C1 segment of cervical spinal cord (tissue), 14 donors: ENCODE results near the gene SORCS1.
"Not testable (repeated sequence)": the region's sequence is repeated elsewhere in the genome, so short reads cannot be mapped to it uniquely, and the experiment has no call there.

Source experiments
- DNase-seq, 14 donors: peaks; one replicate each; lab custom pipeline; 2025; lab: John Stamatoyannopoulos, UW

SORCS1 gene

GRCh38 chr10:107051769-107052168 is 112.7 kb downstream of the SORCS1 start:
- DNase-seq = no peak

- no peak for DNase-seq
These were observed 121.0 kb downstream of the SORCS1 start for GRCh38 chr10:107043461-107043860.

GRCh38 chr10:107037192-107038122 is 127.0 kb downstream of the SORCS1 start:
- no peak for DNase-seq

GRCh38 chr10:107033799-107034422 is 130.6 kb downstream of the SORCS1 start:
- DNase-seq = no peak

- DNase-seq = no peak
These were observed 131.7 kb downstream of the SORCS1 start for GRCh38 chr10:107032700-107033401.

- DNase-seq = no peak
These were observed 132.4 kb downstream of the SORCS1 start for GRCh38 chr10:107031931-107032699.

GRCh38 chr10:107028236-107028635 is 136.3 kb downstream of the SORCS1 start:
- DNase-seq = no peak

- DNase-seq = no peak
These were observed 138.8 kb downstream of the SORCS1 start for GRCh38 chr10:107025676-107026075.

- DNase-seq = not testable (repeated sequence)
These were observed 140.5 kb downstream of the SORCS1 start for GRCh38 chr10:107024033-107024432.

GRCh38 chr10:107022600-107023354 is 141.7 kb downstream of the SORCS1 start:
- DNase-seq = no peak

- no peak for DNase-seq
These were observed 145.4 kb downstream of the SORCS1 start for GRCh38 chr10:107019154-107019553.

GRCh38 chr10:107013258-107014006 is 151.1 kb downstream of the SORCS1 start:
- no peak for DNase-seq

- no peak for DNase-seq
These were observed 152.5 kb downstream of the SORCS1 start for GRCh38 chr10:107011992-107012391.

GRCh38 chr10:107011105-107011504 is 153.4 kb downstream of the SORCS1 start:
- DNase-seq = no peak

GRCh38 chr10:107010531-107010930 is 154.0 kb downstream of the SORCS1 start:
- DNase-seq = no peak

GRCh38 chr10:107004362-107004761 is 160.1 kb downstream of the SORCS1 start:
- DNase-seq = no peak

GRCh38 chr10:107002068-107002467 is 162.4 kb downstream of the SORCS1 start:
- DNase-seq = no peak

- DNase-seq = no peak
These were observed 165.3 kb downstream of the SORCS1 start for GRCh38 chr10:106999118-106999707.

- DNase-seq = peak in 6 of 14 donors; percentile 1 to 22 (median 8)
These were observed 166.8 kb downstream of the SORCS1 start for GRCh38 chr10:106997721-106998120.

- no peak for DNase-seq
These were observed 168.0 kb downstream of the SORCS1 start for GRCh38 chr10:106996510-106996909.
